Smooth muscle cell of the umbilical artery (primary cell): Measurements from ENCODE around the gene KRTAP3-2. TPM values are rescaled to one million over a fixed set of nuclear protein-coding genes. Genes with fewer than 3 reads are reported as not detected.

Experiments used
- total RNA-seq: library from RNA; depleted of rRNA; stranded (reverse); fragments of >200 nt; gene quantifications from 2 replicates; pipeline ENCODE4 v1.2.3, GENCODE V29; 2014

Gene KRTAP3-2
- total RNA-seq = not detected in 2 replicates

DNA sequence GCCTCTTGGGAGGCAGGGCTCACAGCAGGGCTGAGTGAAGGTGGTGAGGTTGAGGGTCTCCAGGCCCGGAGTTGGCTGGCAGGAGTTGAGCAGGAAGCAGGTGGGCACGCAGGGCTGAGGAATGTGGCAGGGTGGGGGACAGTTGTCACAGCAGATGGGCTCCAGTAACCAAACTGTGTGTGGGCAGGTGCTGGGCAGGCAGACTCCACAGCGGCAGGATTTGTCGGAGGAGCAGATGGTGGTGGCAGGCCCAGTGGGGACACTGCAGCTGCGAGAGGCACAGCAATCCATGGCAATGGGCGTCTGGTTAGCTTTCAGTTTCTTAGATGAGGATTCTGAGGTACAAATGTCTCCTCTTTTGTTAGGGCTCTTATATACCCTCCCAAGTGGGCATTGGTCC is at the start of gene KRTAP3-2:
TSS of gene KRTAP3-2 (minus strand) at position 344 of the 400 bp plus-strand sequence. CDS start at position 291, 53 bp downstream.

DNA sequence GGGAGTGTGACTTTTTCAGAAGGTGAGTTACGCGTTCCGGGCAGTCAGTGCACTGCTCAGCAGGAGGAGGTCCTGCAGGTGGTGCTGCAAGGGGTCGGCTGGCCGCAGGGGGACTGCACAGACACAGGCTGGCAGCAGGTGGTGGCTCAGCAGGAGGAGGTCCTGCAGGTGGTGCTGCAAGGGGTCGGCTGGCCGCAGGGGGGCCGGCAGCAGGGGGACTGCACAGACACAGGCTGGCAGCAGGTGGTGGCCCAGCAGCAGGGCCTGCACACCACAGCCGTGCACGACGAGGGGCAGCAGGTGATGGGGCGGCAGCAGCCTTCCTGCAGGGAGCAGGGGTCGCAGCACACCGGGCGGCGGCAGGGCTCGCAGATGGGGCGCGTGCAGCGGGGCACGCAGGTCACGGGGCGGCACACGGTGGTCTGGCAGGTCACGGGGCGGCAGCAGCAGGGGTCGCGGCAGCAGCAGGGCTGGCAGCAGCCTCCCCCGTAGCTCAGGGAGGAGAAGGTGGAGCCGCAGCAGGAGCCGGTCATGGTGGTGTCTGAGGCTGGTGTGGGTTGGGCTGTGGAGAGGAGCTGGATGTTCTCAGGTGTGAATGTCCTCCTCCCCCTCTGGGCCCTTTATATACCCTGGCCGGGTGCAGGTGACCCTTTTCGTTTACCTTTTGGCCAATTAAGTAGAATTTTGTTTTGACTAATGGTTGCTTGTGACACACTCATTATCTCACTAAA is 47.2 kb upstream of the KRTAP3-2 start, which contains the start of gene KRTAP2-1:
TSS of gene KRTAP2-1 (minus strand) at position 582 of the 731 bp plus-strand sequence. CDS start at position 533, 49 bp downstream.

DNA sequence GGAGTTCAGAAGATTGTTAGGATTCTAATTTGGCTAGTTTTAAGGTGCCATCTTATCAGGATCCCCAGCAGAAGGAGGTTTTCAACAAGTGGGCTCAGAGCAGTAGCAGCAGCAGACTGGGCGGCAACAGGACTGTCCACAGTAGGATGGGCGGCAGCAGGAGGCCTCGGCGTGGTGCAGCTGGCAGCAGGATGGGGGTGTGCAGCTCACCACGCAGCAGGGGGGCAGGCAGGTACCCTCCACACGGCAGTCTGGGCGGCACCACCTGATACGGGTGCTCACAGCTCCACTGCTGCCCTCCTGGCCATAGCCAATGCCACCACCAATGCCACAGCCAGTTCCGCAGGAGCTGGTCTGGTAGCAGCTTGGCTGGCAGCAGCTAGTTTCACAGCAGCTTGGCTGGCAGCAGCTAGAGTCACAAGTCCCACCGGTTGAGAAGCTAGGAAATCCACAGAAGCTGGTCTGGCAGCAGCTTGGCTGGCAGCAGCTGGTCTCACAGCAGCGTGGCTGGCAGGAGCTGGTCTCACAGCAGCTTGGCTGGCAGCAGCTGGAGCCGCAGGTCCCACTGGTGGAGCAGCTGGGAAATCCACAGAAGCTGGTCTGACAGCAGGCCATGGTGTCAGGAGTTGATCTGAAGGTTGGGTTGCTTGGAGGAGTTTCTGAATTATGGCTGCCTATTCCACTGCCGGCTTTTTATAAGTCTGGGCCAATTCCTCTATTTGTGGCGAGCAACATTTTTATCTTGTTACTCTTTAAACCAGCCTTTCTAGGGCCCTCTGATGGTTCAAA is 41.3 kb upstream of the KRTAP3-2 start, which contains the start of gene KRTAP1-1:
TSS of gene KRTAP1-1 (minus strand) at position 668 of the 789 bp plus-strand sequence. CDS start at position 615, 53 bp downstream.

DNA sequence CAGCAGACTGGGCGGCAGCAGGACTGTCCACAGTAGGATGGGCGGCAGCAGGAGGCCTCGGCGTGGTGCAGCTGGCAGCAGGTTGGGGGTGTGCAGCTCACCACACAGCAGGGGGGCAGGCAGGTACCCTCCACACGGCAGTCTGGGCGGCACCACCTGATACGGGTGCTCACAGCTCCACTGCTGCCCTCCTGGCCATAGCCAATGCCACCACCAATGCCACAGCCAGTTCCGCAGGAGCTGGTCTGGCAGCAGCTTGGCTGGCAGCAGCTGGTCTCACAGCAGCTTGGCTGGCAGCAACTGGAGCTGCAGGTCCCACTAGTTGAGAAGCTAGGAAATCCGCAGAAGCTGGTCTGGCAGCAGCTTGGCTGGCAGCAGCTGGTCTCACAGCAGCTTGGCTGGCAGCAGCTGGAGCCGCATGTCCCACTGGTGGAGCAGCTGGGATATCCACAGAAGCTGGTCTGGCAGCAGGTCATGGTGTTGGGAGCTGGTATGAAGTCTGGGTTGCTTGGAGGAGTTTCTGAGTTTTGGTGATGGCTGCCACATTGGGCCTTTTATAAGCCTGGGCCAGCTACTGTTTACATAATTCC is 34.7 kb upstream of the KRTAP3-2 start, which contains the start of gene KRTAP1-3:
TSS of gene KRTAP1-3 (minus strand) at position 529 of the 590 bp plus-strand sequence. CDS start at position 476, 53 bp downstream.

DNA sequence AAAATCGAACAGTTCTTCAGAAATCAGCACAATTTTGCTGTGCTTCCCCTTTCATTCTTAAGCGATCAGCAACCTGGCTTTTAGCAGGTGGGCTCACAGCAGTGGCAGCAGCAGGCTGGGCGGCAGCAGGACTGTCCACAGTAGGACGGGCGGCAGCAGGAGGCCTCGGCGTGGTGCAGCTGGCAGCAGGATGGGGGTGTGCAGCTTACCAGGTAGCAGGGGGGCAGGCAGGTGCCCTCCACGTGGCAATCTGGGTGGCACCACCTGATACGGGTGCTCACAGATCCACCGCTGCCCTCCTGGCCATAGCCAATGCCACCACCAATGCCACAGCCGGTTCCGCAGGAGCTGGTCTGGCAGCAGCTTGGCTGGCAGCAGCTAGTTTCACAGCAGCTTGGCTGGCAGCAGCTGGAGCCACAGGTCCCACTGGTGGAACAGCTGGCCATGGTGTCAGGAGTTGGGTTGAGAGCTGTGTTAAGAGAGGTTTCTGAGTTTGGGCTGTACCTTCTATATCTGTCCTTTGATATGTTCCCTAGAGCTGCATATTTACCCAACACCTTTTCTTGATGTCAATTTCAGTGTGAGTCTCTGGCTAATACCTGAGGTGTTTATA is 30.0 kb upstream of the KRTAP3-2 start, which contains the start of gene KRTAP1-4:
TSS of gene KRTAP1-4 (minus strand) at position 563 of the 613 bp plus-strand sequence. CDS start at position 446, 117 bp downstream.

DNA sequence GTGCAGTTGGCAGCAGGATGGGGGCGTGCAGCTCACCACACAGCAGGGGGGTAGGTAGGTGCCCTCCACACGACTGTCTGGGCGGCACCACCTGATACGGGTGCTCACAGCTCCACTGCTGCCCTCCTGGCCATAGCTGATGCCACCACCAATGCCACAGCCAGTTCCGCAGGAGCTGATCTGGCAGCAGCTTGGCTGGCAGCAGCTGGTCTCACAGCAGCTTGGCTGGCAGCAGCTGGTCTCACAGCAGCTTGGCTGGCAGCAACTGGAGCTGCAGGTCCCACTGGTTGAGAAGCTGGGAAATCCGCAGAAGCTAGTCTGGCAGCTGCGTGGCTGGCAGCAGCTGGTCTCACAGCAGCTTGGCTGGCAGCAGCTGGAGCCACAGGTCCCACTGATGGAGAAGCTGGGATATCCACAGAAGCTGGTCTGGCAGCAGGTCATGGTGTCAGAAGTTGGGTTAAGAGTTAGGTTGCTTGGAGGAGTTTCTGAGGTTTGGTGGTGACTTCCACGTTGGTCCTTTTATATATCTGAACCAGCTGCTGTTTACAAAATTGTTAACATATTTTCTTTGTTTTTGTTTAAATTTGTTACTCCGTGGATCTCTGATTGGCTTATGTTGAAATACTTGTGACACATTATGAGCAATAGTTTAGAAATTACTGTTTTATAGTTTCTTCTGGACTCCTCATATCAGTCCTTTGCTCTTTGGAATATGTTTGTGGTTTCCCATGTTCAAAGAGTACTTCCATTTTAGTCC is 27.2 kb upstream of the KRTAP3-2 start, which contains the start of gene KRTAP1-5:
TSS of gene KRTAP1-5 (minus strand) at position 494 of the 757 bp plus-strand sequence. CDS start at position 441, 53 bp downstream.

DNA sequence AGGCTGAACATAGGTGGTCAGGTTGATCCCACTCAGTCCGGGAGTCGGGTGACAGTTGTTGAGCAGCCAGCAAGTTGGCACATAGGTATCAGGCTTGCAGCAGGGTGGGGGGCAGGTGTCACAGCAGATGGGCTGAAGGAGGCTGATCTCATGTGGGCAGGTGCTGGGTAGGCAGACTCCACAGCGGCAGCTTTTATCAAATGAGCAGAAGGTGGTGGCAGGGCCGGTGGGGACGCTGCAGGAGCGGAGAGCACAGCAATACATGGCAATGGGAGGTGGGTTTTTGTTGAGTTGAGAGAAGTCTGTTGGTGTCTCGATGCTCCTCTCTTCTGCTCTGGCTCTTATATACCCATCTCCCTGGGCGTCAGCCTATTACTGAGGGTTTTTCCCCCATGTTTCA is 9.1 kb upstream of the KRTAP3-2 start, which contains the start of gene KRTAP3-1:
TSS of gene KRTAP3-1 (minus strand) at position 318 of the 400 bp plus-strand sequence. CDS start at position 264, 54 bp downstream.

DNA sequence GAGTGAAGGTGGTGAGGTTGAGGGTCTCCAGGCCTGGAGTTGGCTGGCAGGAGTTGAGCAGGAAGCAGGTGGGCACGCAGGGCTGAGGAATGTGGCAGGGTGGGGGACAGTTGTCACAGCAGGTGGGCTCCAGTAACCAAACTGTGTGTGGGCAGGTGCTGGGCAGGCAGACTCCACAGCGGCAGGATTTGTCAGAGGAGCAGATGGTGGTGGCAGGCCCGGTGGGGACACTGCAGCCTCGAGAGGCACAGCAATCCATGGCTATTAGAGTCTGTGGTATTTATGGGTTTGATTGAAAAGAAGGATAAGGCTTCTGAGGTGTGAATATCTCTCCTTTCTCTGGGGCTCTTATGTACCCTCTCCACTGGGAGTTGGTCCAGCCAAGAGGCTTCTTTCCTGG is 5.9 kb downstream of the KRTAP3-2 start, which contains the start of gene KRTAP3-3:
TSS of gene KRTAP3-3 (minus strand) at position 326 of the 400 bp plus-strand sequence. CDS start at position 259, 67 bp downstream.

DNA sequence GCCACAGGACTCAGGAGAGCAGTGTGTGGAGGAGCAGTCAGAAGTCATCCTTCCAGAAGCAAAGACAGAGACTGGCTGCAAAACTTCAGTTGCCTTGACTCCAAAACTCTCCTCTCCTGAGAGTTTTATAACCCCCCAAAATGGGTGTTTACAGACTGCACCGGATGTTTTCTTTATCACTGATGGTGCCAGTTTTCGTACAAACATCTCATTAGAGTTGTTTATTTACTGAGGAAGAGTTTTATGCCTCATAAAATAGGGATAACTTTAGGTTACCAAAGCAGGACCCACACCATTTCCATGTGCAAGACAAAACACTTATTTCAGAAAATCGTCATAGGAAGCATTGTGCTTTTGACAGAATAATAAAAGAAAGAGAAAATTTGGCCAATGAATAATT is 15.5 kb downstream of the KRTAP3-2 start, which contains the start of gene KRT40:
TSS of gene KRT40 (minus strand) at position 101 of the 400 bp plus-strand sequence. CDS start at position 48, 53 bp downstream.

DNA sequence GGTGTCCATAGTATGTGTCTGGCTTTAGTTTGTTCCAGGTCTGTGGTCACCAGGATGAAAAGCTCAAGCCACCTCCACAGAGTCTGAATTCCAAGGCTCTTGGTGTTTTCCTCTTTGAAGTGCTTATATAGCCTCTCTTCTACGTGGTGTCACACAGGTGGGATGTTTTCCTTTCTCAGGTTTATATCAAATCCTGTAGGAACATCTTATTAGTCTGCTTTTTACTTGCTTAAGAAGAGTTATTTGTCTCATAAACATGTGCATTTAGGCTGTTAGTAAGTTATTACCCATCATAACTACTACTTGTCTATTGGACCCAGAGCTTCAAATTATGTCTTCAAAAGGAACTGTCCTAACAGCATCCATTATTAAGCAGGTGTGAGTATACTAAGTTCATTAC is 32.9 kb downstream of the KRTAP3-2 start, which contains the start of gene KRT39:
TSS of gene KRT39 (minus strand) at position 101 of the 400 bp plus-strand sequence. CDS start at position 9, 92 bp downstream.

Other genes starting within 250 kb of the KRTAP3-2 start
- gene KRT25, start 244.6 kb downstream of the KRTAP3-2 start, total RNA-seq = not detected in 2 replicates
- gene KRT26, start 227.7 kb downstream of the KRTAP3-2 start, total RNA-seq = not detected in 2 replicates
- not detected in 2 replicates for gene KRT27, start 217.4 kb downstream of the KRTAP3-2 start, total RNA-seq
- gene KRT28, start 199.9 kb downstream of the KRTAP3-2 start, total RNA-seq = not detected in 2 replicates
- gene KRT10, start 177.3 kb downstream of the KRTAP3-2 start, total RNA-seq = 4.3 and 6.5 TPM in 2 replicates
- gene KRT12, start 132.7 kb downstream of the KRTAP3-2 start, total RNA-seq = not detected in 2 replicates
- gene KRT20, start 114.7 kb downstream of the KRTAP3-2 start, total RNA-seq = not detected in 2 replicates
- 0.28 TPM in 1 of 2 replicates, not detected in the other for gene KRT23, start 62.3 kb downstream of the KRTAP3-2 start, total RNA-seq
- gene KRT39, start 33.0 kb downstream of the KRTAP3-2 start, total RNA-seq = not detected in 2 replicates
- not detected in 2 replicates for gene KRT40, start 15.6 kb downstream of the KRTAP3-2 start, total RNA-seq
- not detected in 2 replicates for gene KRTAP3-3, start 5.7 kb downstream of the KRTAP3-2 start, total RNA-seq
- not detected in 2 replicates for gene KRTAP3-1, start 9.2 kb upstream of the KRTAP3-2 start, total RNA-seq
- 0.23 and 0.30 TPM in 2 replicates for gene KRTAP1-5, start 27.3 kb upstream of the KRTAP3-2 start, total RNA-seq
- gene KRTAP1-4, start 30.3 kb upstream of the KRTAP3-2 start, total RNA-seq = not detected in 2 replicates
- not detected in 2 replicates for gene KRTAP1-3, start 35.0 kb upstream of the KRTAP3-2 start, total RNA-seq
- not detected in 2 replicates for gene KRTAP1-1, start 41.5 kb upstream of the KRTAP3-2 start, total RNA-seq
- gene KRTAP2-1, start 47.4 kb upstream of the KRTAP3-2 start, total RNA-seq = not detected in 2 replicates
- gene KRTAP2-2, start 55.3 kb upstream of the KRTAP3-2 start, total RNA-seq = not detected in 2 replicates
- gene KRTAP2-3, start 60.2 kb upstream of the KRTAP3-2 start, total RNA-seq = 0.65 TPM in 1 of 2 replicates, not detected in the other
- not detected in 2 replicates for gene KRTAP2-4, start 66.0 kb upstream of the KRTAP3-2 start, total RNA-seq
- gene KRTAP4-7, start 84.2 kb upstream of the KRTAP3-2 start, total RNA-seq = not detected in 2 replicates
- gene KRTAP4-8, start 98.2 kb upstream of the KRTAP3-2 start, total RNA-seq = not detected in 2 replicates
- gene KRTAP4-16, start 102.3 kb upstream of the KRTAP3-2 start, total RNA-seq = not detected in 2 replicates
- not detected in 2 replicates for gene KRTAP4-9, start 105.5 kb upstream of the KRTAP3-2 start, total RNA-seq
- not detected in 2 replicates for gene KRTAP4-11, start 118.5 kb upstream of the KRTAP3-2 start, total RNA-seq
- gene KRTAP4-12, start 124.3 kb upstream of the KRTAP3-2 start, total RNA-seq = not detected in 2 replicates
- gene KRTAP4-6, start 140.6 kb upstream of the KRTAP3-2 start, total RNA-seq = not detected in 2 replicates
- gene KRTAP4-5, start 149.9 kb upstream of the KRTAP3-2 start, total RNA-seq = not detected in 2 replicates
- not detected in 2 replicates for gene KRTAP4-4, start 160.8 kb upstream of the KRTAP3-2 start, total RNA-seq
- gene KRTAP4-3, start 168.3 kb upstream of the KRTAP3-2 start, total RNA-seq = not detected in 2 replicates
- gene KRTAP4-2, start 178.3 kb upstream of the KRTAP3-2 start, total RNA-seq = not detected in 2 replicates
- not detected in 2 replicates for gene KRTAP4-1, start 185.0 kb upstream of the KRTAP3-2 start, total RNA-seq
- gene KRTAP9-1, start 190.0 kb upstream of the KRTAP3-2 start, total RNA-seq = not detected in 2 replicates
- not detected in 2 replicates for gene KRTAP9-2, start 226.7 kb upstream of the KRTAP3-2 start, total RNA-seq
- not detected in 2 replicates for gene KRTAP9-3, start 232.5 kb upstream of the KRTAP3-2 start, total RNA-seq
- gene KRTAP9-8, start 238.1 kb upstream of the KRTAP3-2 start, total RNA-seq = not detected in 2 replicates
- gene KRTAP9-4, start 249.8 kb upstream of the KRTAP3-2 start, total RNA-seq = not detected in 2 replicates